Left lung (tissue), 10 donors: ENCODE data around the gene TBC1D17. TPM values are rescaled to one million over a fixed set of nuclear protein-coding genes. Genes with fewer than 3 reads are reported as not detected.

Experiments used
- ATAC-seq: fragments of 200-7000 bp; cut with Tn5 transposase; one replicate; pipeline ENCODE4 v1.9.1; 2020; ENCODE audit warnings: moderate library complexity
- DNase-seq, 4 donors: peaks; one replicate each; pipeline ENCODE4 v3.0.0-alpha.2; 2013 to 2020
- H3K27ac ChIP-seq, 2 donors: fragments of 200-600 bp; sonication (generic) in 1 of 2; one replicate each; pipeline versions ENCODE4 v1.5.0 to v1.8.0; 2020 to 2021
- H3K27me3 ChIP-seq, 2 donors: fragments of 200-600 bp; sonication (generic) in 1 of 2; one replicate each; pipeline versions ENCODE4 v1.5.0 to v1.8.0; 2020 to 2021
- H3K36me3 ChIP-seq, 2 donors: fragments of 200-600 bp; sonication (generic) in 1 of 2; one replicate each; pipeline versions ENCODE4 v1.5.0 to v1.8.0; 2020 to 2021
- H3K4me1 ChIP-seq, 2 donors: fragments of 200-600 bp; one replicate each; pipeline ENCODE4 v1.8.0; 2021
- H3K4me3 ChIP-seq, 2 donors: fragments of 200-600 bp; sonication (generic) in 1 of 2; one replicate each; pipeline versions ENCODE4 v1.5.0 to v1.8.0; 2020 to 2021; ENCODE audit warnings: mild to moderate bottlenecking in 1 of 2
- H3K9me3 ChIP-seq, 2 donors: fragments of 200-600 bp; sonication (generic) in 1 of 2; one replicate each; pipeline versions ENCODE4 v1.5.0 to v1.8.0; 2020 to 2021
- CTCF ChIP-seq, 2 donors: fragments of 200-600 bp; sonication (generic) in 1 of 2; IDR thresholded peaks; one replicate each; pipeline versions ENCODE4 v1.5.0 to v1.8.0; 2021; ENCODE audit warnings: antibody characterized with exemption in 2 of 2
- intact Hi-C, 2 donors: fragments of 100-400 bp; cut with DNase I; formaldehyde crosslinking; loops; one replicate each; pipeline versions ENCODE4 v1.11.2 to v1.14.2; 2022
- polyA plus RNA-seq, 6 donors: library from polyadenylated mRNA; unstranded; fragments of 120-200 nt; gene quantifications; one replicate each; pipeline ENCODE4 v1.2.1, GENCODE V29; 2013; ENCODE audit not compliant: insufficient read length in 6 of 6
- total RNA-seq, 2 donors: library from RNA; stranded (reverse); fragmentation: NEBNext Ultra II Directional; extraction: Animal tissue kit (Norgen Biotek cat#: 25700); gene quantifications; one replicate each; pipeline ENCODE4 v1.2.1, GENCODE V29; 2021
- donor health status: DM: no; HTN: yes; CAD: no.
- donor health status: DM: no; HTN: no; CAD: no.

The TBC1D17 gene
- total and polyA plus RNA-seq, 8 donors, result 35.2 to 47.2 (median 45.0) TPM

- ATAC-seq, result no peak
- Histone ChIP-seq H3K9me3 (no peaks in the 10 kb centered on the region), H3K36me3 (peaks cover 0 to 100% of the 10 kb centered on the region in 2 donors), H3K27me3 (no peaks in the 10 kb centered on the region), H3K27ac (no peak overlapping the region), H3K4me1 (peaks cover 0 to 26% of the 10 kb centered on the region in 2 donors), H3K4me3 (no peak overlapping the region)
- no peak for DNase-seq
- no peak for TF ChIP-seq CTCF (IDR thresholded peaks at IDR 0.05)
- intact Hi-C loops, result no loop called here
Measured at GRCh38 chr19:49831592-49831991, 45.9 kb upstream of the TBC1D17 start.

GRCh38 chr19:49832556-49832955 is 44.9 kb upstream of the TBC1D17 start:
- ATAC-seq, result no peak
- no peaks in the 10 kb centered on the region for H3K27me3 ChIP-seq
- H3K36me3 ChIP-seq, result peaks cover 0 to 100% of the 10 kb centered on the region in 2 donors
- no peak for DNase-seq
- peaks cover 0 to 26% of the 10 kb centered on the region in 2 donors for H3K4me1 ChIP-seq
- H3K9me3 ChIP-seq, result no peaks in the 10 kb centered on the region
- intact Hi-C loops, result no loop called here
- no peak overlapping the region for H3K4me3 ChIP-seq
- peak overlapping the region in 1 of 2 donors; percentile 33 for H3K27ac ChIP-seq
- TF ChIP-seq CTCF (IDR thresholded peaks at IDR 0.05), result no peak

- peaks cover 0 to 26% of the 10 kb centered on the region in 2 donors for H3K4me1 ChIP-seq
- H3K27ac ChIP-seq, result peak overlapping the region in 1 of 2 donors; percentile 33
- no peak overlapping the region for H3K4me3 ChIP-seq
- intact Hi-C loops, result no loop called here
- no peaks in the 10 kb centered on the region for H3K27me3 ChIP-seq
- no peaks in the 10 kb centered on the region for H3K9me3 ChIP-seq
- no peak for ATAC-seq
- DNase-seq, result no peak
- no peak for TF ChIP-seq CTCF (IDR thresholded peaks at IDR 0.05)
- H3K36me3 ChIP-seq, result peaks cover 0 to 100% of the 10 kb centered on the region in 2 donors
Measured at GRCh38 chr19:49833599-49833998, 43.9 kb upstream of the TBC1D17 start.

- Histone ChIP-seq H3K27ac (no peak overlapping the region), H3K9me3 (no peaks in the 10 kb centered on the region), H3K4me1 (peaks cover 0 to 26% of the 10 kb centered on the region in 2 donors), H3K4me3 (no peak overlapping the region), H3K36me3 (peaks cover 0 to 96% of the 10 kb centered on the region in 2 donors), H3K27me3 (no peaks in the 10 kb centered on the region)
- no peak for DNase-seq
- intact Hi-C loops, result no loop called here
- ATAC-seq, result no peak
- no peak for TF ChIP-seq CTCF (IDR thresholded peaks at IDR 0.05)
Measured at GRCh38 chr19:49835562-49835961, 41.9 kb upstream of the TBC1D17 start.

GRCh38 chr19:49836176-49837008 is 41.1 kb upstream of the TBC1D17 start:
- H3K4me1 ChIP-seq, result peaks cover 0 to 19% of the 10 kb centered on the region in 2 donors
- H3K36me3 ChIP-seq, result peaks cover 0 to 87% of the 10 kb centered on the region in 2 donors
- DNase-seq (no peak), ATAC-seq (no peak)
- no peak for TF ChIP-seq CTCF (IDR thresholded peaks at IDR 0.05)
- no peaks in the 10 kb centered on the region for H3K9me3 ChIP-seq
- H3K27me3 ChIP-seq, result no peaks in the 10 kb centered on the region
- H3K4me3 ChIP-seq, result no peak overlapping the region
- no peak overlapping the region for H3K27ac ChIP-seq
- intact Hi-C loops, result no loop called here
